Breast epithelium (tissue), 4 donors: ENCODE data around the gene STK40. TPM values are rescaled to one million over a fixed set of nuclear protein-coding genes. Genes with fewer than 3 reads are reported as not detected.

Experiments
- DNase-seq, 2 donors: peaks; one replicate each; pipeline ENCODE4 v3.0.0-alpha.2; 2019; ENCODE audit warnings: low spot score in 2 of 2
- H3K27ac ChIP-seq, 2 donors: fragments of 200-600 bp; sonication (generic) in 1 of 2; one replicate each; pipeline ENCODE4 v1.5.1; 2016 to 2019; ENCODE audit warnings: mild to moderate bottlenecking in 1 of 2
- H3K27me3 ChIP-seq, 2 donors: fragments of 200-600 bp; sonication (generic) in 1 of 2; one replicate each; pipeline versions ENCODE4 v1.5.1 to v1.6.0; 2017 to 2019; ENCODE audit warnings: control low read depth in 1 of 2, mild to moderate bottlenecking in 1 of 2
- H3K36me3 ChIP-seq: fragments of 200-600 bp; one replicate; pipeline ENCODE4 v1.5.1; 2019
- H3K4me1 ChIP-seq, 2 donors: fragments of 200-600 bp; sonication (generic); one replicate each; pipeline ENCODE4 v1.5.1; 2016 to 2019; ENCODE audit warnings: control low read depth in 1 of 2
- H3K4me3 ChIP-seq, 3 donors: fragments of 200-600 bp; sonication (generic); 1 replicate in 2 of 3; 2 replicates in 1 of 3; pipeline ENCODE4 v1.5.1; 2016 to 2019; ENCODE audit warnings: mild to moderate bottlenecking in 3 of 3, moderate library complexity in 2 of 3
- H3K9me3 ChIP-seq, 2 donors: fragments of 200-600 bp; sonication (generic) in 1 of 2; one replicate each; pipeline ENCODE4 v1.5.1; 2016 to 2019; ENCODE audit warnings: control low read depth in 1 of 2
- CTCF ChIP-seq, 3 donors: fragments of 450-650 bp; IDR thresholded peaks; one replicate each; pipeline ENCODE4 v1.5.1; 2016 to 2017; ENCODE audit warnings: antibody characterized with exemption in 3 of 3, mild to moderate bottlenecking in 3 of 3, moderate library complexity in 3 of 3
- POLR2A ChIP-seq: fragments of 450-650 bp; IDR thresholded peaks from one replicate; pipeline ENCODE4 v1.6.1; 2016; ENCODE audit warnings: antibody characterized with exemption, mild to moderate bottlenecking, moderate library complexity
- POLR2AphosphoS5 ChIP-seq, 3 donors: sonication (generic); formaldehyde crosslinking; IDR thresholded peaks; one replicate each; pipeline ENCODE4 v1.6.1; 2017; ENCODE audit warnings: antibody characterized with exemption in 3 of 3
- intact Hi-C: fragments of 100-400 bp; cut with DNase I; formaldehyde crosslinking; loops from one replicate; pipeline ENCODE4 v1.15.1; 2023; ENCODE audit warnings: low total_unique reads
- total RNA-seq, 3 donors: library from RNA; depleted of rRNA; stranded (reverse); fragments of >200 nt; gene quantifications; one replicate each; pipeline ENCODE4 v1.1.0, GENCODE V29; 2016

STK40 gene
- total RNA-seq, 3 donors from 2014 or later = 22.5 to 36.0 (median 26.2) TPM

- intact Hi-C loops = no loop called here
- DNase-seq = no peak
- H3K27me3 ChIP-seq = no peaks in the 10 kb centered on the region
- no peaks in the 10 kb centered on the region for H3K9me3 ChIP-seq
- no peak overlapping the region for H3K4me3 ChIP-seq
- H3K36me3 ChIP-seq = no peaks in the 10 kb centered on the region
- TF ChIP-seq POLR2AphosphoS5 (IDR thresholded peaks at IDR 0.05) (no peak), POLR2A (no peak), CTCF (IDR thresholded peaks at IDR 0.05) (no peak)
- H3K27ac ChIP-seq = no peak overlapping the region
- no peaks in the 10 kb centered on the region for H3K4me1 ChIP-seq
Measured at GRCh38 chr1:36339615-36340014, 46.1 kb downstream of the STK40 start.

DNA sequence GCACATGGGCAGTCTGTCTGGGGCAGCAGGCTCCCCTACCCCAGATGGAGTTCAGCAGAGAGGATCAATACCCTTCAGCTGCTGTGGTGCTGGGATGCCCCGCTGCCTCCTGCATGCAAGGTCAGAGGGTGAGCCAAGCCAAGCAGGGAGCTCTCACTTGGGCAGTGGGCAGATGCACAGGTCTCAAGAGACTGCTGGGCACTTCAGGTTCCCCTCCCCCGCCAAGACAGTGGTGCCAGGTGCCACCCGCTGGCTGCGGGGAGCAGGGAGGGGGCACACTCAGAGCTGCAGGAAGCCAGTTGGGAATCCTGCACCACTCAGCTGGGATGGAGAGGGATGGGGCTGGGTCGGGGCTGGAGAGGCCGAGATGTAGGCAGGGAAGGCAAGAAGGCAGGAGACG lies 46.5 kb downstream of the STK40 start:
- Histone ChIP-seq H3K27ac (no peak overlapping the region), H3K9me3 (no peaks in the 10 kb centered on the region), H3K27me3 (no peaks in the 10 kb centered on the region), H3K4me3 (no peak overlapping the region), H3K36me3 (no peaks in the 10 kb centered on the region), H3K4me1 (no peaks in the 10 kb centered on the region)
- intact Hi-C loops = no loop called here
- no peak for TF ChIP-seq POLR2A
- DNase-seq = no peak

DNA sequence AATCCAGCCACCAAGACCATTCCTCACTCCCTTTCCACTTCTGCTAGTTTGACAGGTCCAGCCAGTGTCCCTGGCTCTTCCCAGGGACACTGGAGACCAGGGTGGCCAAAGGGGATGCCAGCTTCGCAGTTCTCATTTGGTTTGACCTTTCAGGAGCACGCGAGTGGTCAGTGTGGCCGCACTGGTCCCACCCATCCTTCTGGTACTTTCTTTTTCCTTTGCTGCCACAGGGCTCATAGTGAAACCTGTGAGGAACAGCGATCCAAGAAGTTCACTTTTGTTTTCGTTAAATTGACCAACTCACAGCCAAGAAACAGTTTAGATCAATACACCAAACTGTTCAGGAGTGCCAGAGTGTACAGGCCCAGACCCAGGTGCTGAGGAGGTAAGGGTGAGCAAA lies 47.9 kb downstream of the STK40 start:
- DNase-seq = no peak
- Histone ChIP-seq H3K4me3 (no peak overlapping the region), H3K9me3 (no peaks in the 10 kb centered on the region), H3K36me3 (no peaks in the 10 kb centered on the region), H3K27ac (no peak overlapping the region), H3K27me3 (no peaks in the 10 kb centered on the region), H3K4me1 (no peaks in the 10 kb centered on the region)
- TF ChIP-seq POLR2AphosphoS5 (IDR thresholded peaks at IDR 0.05) (no peak), CTCF (IDR thresholded peaks at IDR 0.05) (no peak), POLR2A (no peak)
- intact Hi-C loops = no loop called here

DNA sequence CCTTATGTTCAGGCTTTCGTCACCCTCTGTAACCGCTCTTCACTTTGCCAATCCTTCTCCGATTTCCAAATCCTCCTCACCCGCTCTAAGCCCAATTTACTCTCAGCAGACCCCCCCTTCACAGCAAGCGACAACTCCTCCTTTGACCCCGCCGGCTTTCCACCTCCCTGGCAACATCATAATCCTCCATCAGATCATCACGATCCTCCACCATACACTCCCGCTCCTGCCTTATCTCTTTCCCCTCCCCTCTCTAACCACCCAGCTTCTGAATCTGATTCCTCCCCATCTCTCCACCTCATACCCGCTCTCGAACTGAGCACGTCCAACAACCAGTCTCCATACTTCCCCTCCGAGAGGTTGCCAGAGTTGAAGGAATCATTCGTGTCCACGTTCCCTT lies 54.8 kb downstream of the STK40 start:
- no peak for DNase-seq
- Histone ChIP-seq H3K27ac (peak overlapping the region in 1 of 2 donors; percentile 38), H3K4me1 (no peaks in the 10 kb centered on the region), H3K36me3 (no peaks in the 10 kb centered on the region), H3K9me3 (no peaks in the 10 kb centered on the region), H3K4me3 (peak overlapping the region in 2 of 3 donors; percentile 23 to 49), H3K27me3 (no peaks in the 10 kb centered on the region)
- intact Hi-C loops = no loop called here
- TF ChIP-seq POLR2AphosphoS5 (IDR thresholded peaks at IDR 0.05) = no peak
- TF ChIP-seq POLR2A = no peak
- TF ChIP-seq CTCF (IDR thresholded peaks at IDR 0.05) = no peak

DNA sequence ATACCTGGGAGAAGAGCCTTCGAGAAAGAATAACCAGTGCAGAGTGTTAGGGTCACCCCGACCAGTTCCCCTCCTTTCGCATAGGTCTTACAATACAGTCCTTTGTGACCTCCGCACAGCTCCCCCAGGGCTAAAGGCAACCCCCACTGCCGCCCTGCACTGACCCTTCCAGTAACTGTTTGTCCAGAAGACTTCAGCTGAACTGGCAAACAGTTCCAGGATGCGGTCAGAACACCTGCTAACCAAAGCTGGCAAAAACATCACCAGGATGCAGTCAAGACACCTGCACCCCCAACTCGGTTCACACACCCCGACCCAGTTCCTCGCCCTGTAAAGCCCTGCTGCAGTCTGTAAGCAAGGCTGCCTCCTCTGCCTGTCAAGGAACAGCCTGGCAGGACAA lies 55.9 kb downstream of the STK40 start:
- peak overlapping the region in 2 of 3 donors; percentile 23 to 49 for H3K4me3 ChIP-seq
- intact Hi-C loops = no loop called here
- H3K36me3 ChIP-seq = no peaks in the 10 kb centered on the region
- DNase-seq = peak in 1 of 2 donors; percentile 74
- no peaks in the 10 kb centered on the region for H3K9me3 ChIP-seq
- no peaks in the 10 kb centered on the region for H3K4me1 ChIP-seq
- no peak for TF ChIP-seq POLR2A
- no peak for TF ChIP-seq CTCF (IDR thresholded peaks at IDR 0.05)
- TF ChIP-seq POLR2AphosphoS5 (IDR thresholded peaks at IDR 0.05) = no peak
- no peaks in the 10 kb centered on the region for H3K27me3 ChIP-seq
- peak overlapping the region; percentile 41 to 82 for H3K27ac ChIP-seq

DNA sequence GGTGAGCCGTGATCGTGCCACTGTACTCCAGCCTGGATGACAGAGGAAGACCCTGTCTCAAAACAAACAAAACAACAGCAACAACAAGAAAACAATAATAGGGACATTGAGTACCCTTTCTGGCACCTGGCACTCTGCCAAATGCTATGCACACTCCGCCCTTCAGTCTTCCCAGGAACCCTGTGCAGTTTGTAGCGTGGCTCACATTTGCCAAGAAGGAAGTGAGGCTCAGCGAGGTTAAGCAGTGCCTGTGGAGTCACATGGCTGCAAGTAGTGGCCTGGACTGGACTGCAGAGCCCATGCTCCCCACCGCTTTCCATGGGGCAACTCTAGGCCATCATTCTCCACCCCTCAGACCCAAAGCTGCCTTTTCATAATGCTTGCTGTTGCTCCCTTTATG lies 57.0 kb downstream of the STK40 start:
- intact Hi-C loops = no loop called here
- no peak for DNase-seq
- Histone ChIP-seq H3K4me1 (peaks cover 0 to 10% of the 10 kb centered on the region in 2 donors), H3K27me3 (no peaks in the 10 kb centered on the region), H3K36me3 (no peaks in the 10 kb centered on the region), H3K9me3 (no peaks in the 10 kb centered on the region), H3K4me3 (no peak overlapping the region), H3K27ac (peak overlapping the region; percentile 52 to 81)
- peak in 2 of 3 donors; percentile 16 to 33 for TF ChIP-seq POLR2AphosphoS5 (IDR thresholded peaks at IDR 0.05)
- no peak for TF ChIP-seq POLR2A
